MCF 10A (cell line): ENCODE data around the gene FILIP1. TPM values are rescaled to one million over a fixed set of nuclear protein-coding genes. Genes with fewer than 3 reads are reported as not detected.

ENCODE experiments used
- BruUV-seq: library from RNA; stranded (reverse); fragments of 400-500 nt; replicated peaks from 2 replicates; lab custom pipeline; 2021; lab: Mats Ljungman, UMichigan
- CTCF ChIA-PET: fragments of 300-600 bp; sonication (Branson Sonifier 250); formaldehyde crosslinking; extraction: SDS; loops from one replicate; lab custom pipeline; 2021; ENCODE audit warnings: antibody characterized with exemption, inconsistent platforms; lab: Yijun Ruan, JAX
- POLR2A ChIA-PET: fragments of 300-600, 350-650 bp; sonication (Branson Sonifier 250); formaldehyde crosslinking; extraction: SDS; loops from one replicate; lab custom pipeline; 2020; ENCODE audit warnings: antibody characterized with exemption, inconsistent platforms; lab: Yijun Ruan, JAX
- DNase-seq: peaks from one replicate; pipeline ENCODE4 v3.0.0-alpha.2; 2018; ENCODE audit not compliant: unreplicated experiment
- H3K27ac Mint-ChIP-seq: one replicate; pipeline ENCODE4 v1.8.0; 2022; ENCODE audit warnings: mild to moderate bottlenecking, low read depth, mixed read lengths; ENCODE audit not compliant: unreplicated experiment
- H3K27me3 Mint-ChIP-seq: one replicate; pipeline ENCODE4 v1.8.0; 2022; ENCODE audit warnings: mixed read lengths; ENCODE audit not compliant: insufficient read depth, unreplicated experiment
- H3K36me3 Mint-ChIP-seq: one replicate; pipeline ENCODE4 v1.8.0; 2022; ENCODE audit warnings: mild to moderate bottlenecking, moderate library complexity, mixed read lengths; ENCODE audit not compliant: insufficient read depth, unreplicated experiment
- H3K4me1 Mint-ChIP-seq: one replicate; pipeline ENCODE4 v1.8.0; 2022; ENCODE audit warnings: mixed read lengths; ENCODE audit not compliant: insufficient read depth, unreplicated experiment
- H3K4me3 Mint-ChIP-seq: one replicate; pipeline ENCODE4 v1.8.0; 2022; ENCODE audit warnings: mild to moderate bottlenecking, moderate library complexity, mixed read lengths; ENCODE audit not compliant: unreplicated experiment
- H3K9me3 Mint-ChIP-seq: one replicate; pipeline ENCODE4 v1.8.0; 2022; ENCODE audit warnings: mixed read lengths; ENCODE audit not compliant: unreplicated experiment
- CTCF ChIP-seq: fragments of 200-600 bp; IDR thresholded peaks from one replicate; pipeline ENCODE4 v1.8.0; 2022; ENCODE audit warnings: antibody characterized with exemption, mild to moderate bottlenecking; ENCODE audit not compliant: unreplicated experiment
- intact Hi-C: fragments of 100-400 bp; cut with micrococcal nuclease; formaldehyde crosslinking; loops from 2 replicates; pipeline ENCODE4 v1.14.1; 2022
- total RNA-seq: library from RNA; stranded (reverse); gene quantifications from 2 replicates; pipeline ENCODE4 v1.2.3, GENCODE V29; 2022

Gene FILIP1
- total RNA-seq, 1 experiment from 2014 or later: 0.14 TPM

- Mint-ChIP-seq H3K36me3 (no peaks in the 10 kb centered on the region), H3K4me3 (no peak overlapping the region), H3K9me3 (no peaks in the 10 kb centered on the region), H3K4me1 (peaks cover 7% of the 10 kb centered on the region), H3K27me3 (no peaks in the 10 kb centered on the region), H3K27ac (peak overlapping the region; percentile 42)
- no TSS peak for BruUV-seq
- no peak for TF ChIP-seq CTCF
- DNase-seq: peak; percentile 92
- ChIA-PET POLR2A (interaction anchor here (0.6 to 2.3 kb wide), 4 partner anchors 13 to 30 kb away, joined by 3 to 11 read pairs (median 5); no protein-coding TSS in a partner anchor), CTCF (no interaction called here)
- intact Hi-C loops: no loop called here
Measured at GRCh38 chr6:75458895-75459294, 34.7 kb downstream of the FILIP1 start.

GRCh38 chr6:75450903-75451302 lies 42.7 kb downstream of the FILIP1 start:
- no peaks in the 10 kb centered on the region for H3K9me3 Mint-ChIP-seq
- BruUV-seq: no TSS peak
- H3K36me3 Mint-ChIP-seq: no peaks in the 10 kb centered on the region
- H3K4me3 Mint-ChIP-seq: no peak overlapping the region
- ChIA-PET POLR2A (interaction anchor here (0.7 to 0.8 kb wide), 3 partner anchors 17 to 181 kb away, joined by 3 to 4 read pairs (median 3); no protein-coding TSS in a partner anchor), CTCF (interaction anchor here (1.5 kb wide), 1 partner anchor 14 kb away, joined by 5 read pairs; no protein-coding TSS in a partner anchor)
- no peak for DNase-seq
- no peak for TF ChIP-seq CTCF
- H3K27ac Mint-ChIP-seq: no peak overlapping the region
- H3K4me1 Mint-ChIP-seq: no peaks in the 10 kb centered on the region
- no peaks in the 10 kb centered on the region for H3K27me3 Mint-ChIP-seq
- intact Hi-C loops: no loop called here

GRCh38 chr6:75449630-75450206 lies 43.9 kb downstream of the FILIP1 start:
- ChIA-PET POLR2A (interaction anchor here (0.6 to 1.3 kb wide), 4 partner anchors 8 to 488 kb away, joined by 3 to 4 read pairs (median 3); no protein-coding TSS in a partner anchor), CTCF (interaction anchor here (0.7 to 1.5 kb wide), 2 partner anchors 13 to 152 kb away, joined by 3 to 5 read pairs; no protein-coding TSS in a partner anchor)
- H3K27me3 Mint-ChIP-seq: no peaks in the 10 kb centered on the region
- H3K9me3 Mint-ChIP-seq: no peaks in the 10 kb centered on the region
- H3K36me3 Mint-ChIP-seq: no peaks in the 10 kb centered on the region
- intact Hi-C loops: no loop called here
- no peaks in the 10 kb centered on the region for H3K4me1 Mint-ChIP-seq
- no TSS peak for BruUV-seq
- no peak for DNase-seq
- H3K27ac Mint-ChIP-seq: no peak overlapping the region
- TF ChIP-seq CTCF: no peak
- H3K4me3 Mint-ChIP-seq: no peak overlapping the region

GRCh38 chr6:75446241-75446880 lies 47.2 kb downstream of the FILIP1 start:
- H3K4me3 Mint-ChIP-seq: no peak overlapping the region
- ChIA-PET CTCF (interaction anchor here (0.6 to 1.1 kb wide), 4 partner anchors 11 to 1802 kb away, joined by 3 read pairs; no protein-coding TSS in a partner anchor), POLR2A (interaction anchor here (0.7 to 2.9 kb wide), 4 partner anchors 9 to 31 kb away, joined by 3 to 16 read pairs (median 7); no protein-coding TSS in a partner anchor)
- TF ChIP-seq CTCF: no peak
- H3K36me3 Mint-ChIP-seq: no peaks in the 10 kb centered on the region
- BruUV-seq: no TSS peak
- intact Hi-C loops: no loop called here
- no peak for DNase-seq
- H3K27me3 Mint-ChIP-seq: no peaks in the 10 kb centered on the region
- H3K9me3 Mint-ChIP-seq: no peaks in the 10 kb centered on the region
- H3K4me1 Mint-ChIP-seq: no peaks in the 10 kb centered on the region
- no peak overlapping the region for H3K27ac Mint-ChIP-seq
